ENCODE measurements around the gene TMEM154. TPM values are rescaled to one million over a fixed set of nuclear protein-coding genes. Genes with fewer than 3 reads are reported as not detected.

Gene TMEM154
- total and polyA plus RNA-seq, 4 donors: 0.56 to 2.3 (median 0.94) TPM

- no peaks in the 10 kb centered on the region for H3K27me3 ChIP-seq (ENCODE audit: control insufficient read depth, insufficient read depth, low read length)
- no peak overlapping the region for H3K4me3 ChIP-seq (ENCODE audit: low read depth, low read length)
- DNase-seq (ENCODE audit: low read depth in 4 of 6, low spot score in 6 of 6): no peak
- WGBS (ENCODE audit: insufficient coverage): no CpG with 5 or more reads among the region's 1 CpG
- no peaks in the 10 kb centered on the region for H3K36me3 ChIP-seq (ENCODE audit: control insufficient read depth, insufficient read depth, low read length)
- no peak overlapping the region for H3K27ac ChIP-seq (ENCODE audit: low read depth, low read length)
- no peaks in the 10 kb centered on the region for H3K4me1 ChIP-seq (ENCODE audit: control insufficient read depth, insufficient read depth, low read length)
- no peaks in the 10 kb centered on the region for H3K9me3 ChIP-seq (ENCODE audit: control insufficient read depth, insufficient read depth, low read length)
Measured at GRCh38 chr4:152575533-152575932, 104.3 kb downstream of the TMEM154 start.

GRCh38 chr4:152573861-152574260 lies 105.9 kb downstream of the TMEM154 start:
- no CpG with 5 or more reads among the region's 2 CpGs for WGBS (ENCODE audit: insufficient coverage)
- H3K27ac ChIP-seq (ENCODE audit: low read depth, low read length): no peak overlapping the region
- no peaks in the 10 kb centered on the region for H3K4me1 ChIP-seq (ENCODE audit: control insufficient read depth, insufficient read depth, low read length)
- H3K4me3 ChIP-seq (ENCODE audit: low read depth, low read length): no peak overlapping the region
- no peaks in the 10 kb centered on the region for H3K27me3 ChIP-seq (ENCODE audit: control insufficient read depth, insufficient read depth, low read length)
- H3K36me3 ChIP-seq (ENCODE audit: control insufficient read depth, insufficient read depth, low read length): no peaks in the 10 kb centered on the region
- no peak for DNase-seq (ENCODE audit: low read depth in 4 of 6, low spot score in 6 of 6)
- H3K9me3 ChIP-seq (ENCODE audit: control insufficient read depth, insufficient read depth, low read length): no peaks in the 10 kb centered on the region

- Histone ChIP-seq H3K4me1 (ENCODE audit: control insufficient read depth, insufficient read depth, low read length) (no peaks in the 10 kb centered on the region), H3K27me3 (ENCODE audit: control insufficient read depth, insufficient read depth, low read length) (no peaks in the 10 kb centered on the region), H3K27ac (ENCODE audit: low read depth, low read length) (no peak overlapping the region), H3K36me3 (ENCODE audit: control insufficient read depth, insufficient read depth, low read length) (no peaks in the 10 kb centered on the region), H3K4me3 (ENCODE audit: low read depth, low read length) (no peak overlapping the region), H3K9me3 (ENCODE audit: control insufficient read depth, insufficient read depth, low read length) (no peaks in the 10 kb centered on the region)
- no peak for DNase-seq (ENCODE audit: low read depth in 4 of 6, low spot score in 6 of 6)
- 83% methylated on average over 1 of the region's 9 CpGs for WGBS (ENCODE audit: insufficient coverage)
Measured at GRCh38 chr4:152572417-152573086, 107.2 kb downstream of the TMEM154 start.

GRCh38 chr4:152571770-152572169 lies 108.0 kb downstream of the TMEM154 start:
- Histone ChIP-seq H3K9me3 (ENCODE audit: control insufficient read depth, insufficient read depth, low read length) (no peaks in the 10 kb centered on the region), H3K36me3 (ENCODE audit: control insufficient read depth, insufficient read depth, low read length) (no peaks in the 10 kb centered on the region), H3K4me3 (ENCODE audit: low read depth, low read length) (no peak overlapping the region), H3K27ac (ENCODE audit: low read depth, low read length) (no peak overlapping the region), H3K27me3 (ENCODE audit: control insufficient read depth, insufficient read depth, low read length) (no peaks in the 10 kb centered on the region), H3K4me1 (ENCODE audit: control insufficient read depth, insufficient read depth, low read length) (no peaks in the 10 kb centered on the region)
- DNase-seq (ENCODE audit: low read depth in 4 of 6, low spot score in 6 of 6): no peak
- WGBS (ENCODE audit: insufficient coverage): no CpG with 5 or more reads among the region's 1 CpG

GRCh38 chr4:152571296-152571695 lies 108.5 kb downstream of the TMEM154 start:
- H3K36me3 ChIP-seq (ENCODE audit: control insufficient read depth, insufficient read depth, low read length): no peaks in the 10 kb centered on the region
- H3K4me3 ChIP-seq (ENCODE audit: low read depth, low read length): no peak overlapping the region
- WGBS (ENCODE audit: insufficient coverage): 86% methylated on average over 1 of the region's 1 CpG
- H3K27ac ChIP-seq (ENCODE audit: low read depth, low read length): no peak overlapping the region
- no peak for DNase-seq (ENCODE audit: low read depth in 4 of 6, low spot score in 6 of 6)
- H3K27me3 ChIP-seq (ENCODE audit: control insufficient read depth, insufficient read depth, low read length): no peaks in the 10 kb centered on the region
- H3K9me3 ChIP-seq (ENCODE audit: control insufficient read depth, insufficient read depth, low read length): no peaks in the 10 kb centered on the region
- H3K4me1 ChIP-seq (ENCODE audit: control insufficient read depth, insufficient read depth, low read length): no peaks in the 10 kb centered on the region

Other genes starting within 250 kb of the TMEM154 start
- 100 to 1,000 TPM in 1 of 2 donors, 10 to 100 TPM in 1; 81.1 to 129 TPM for gene FBXW7, start 143.9 kb downstream of the TMEM154 start, total RNA-seq
- 10 to 100 TPM; 58.9 to 62.4 TPM for gene FBXW7, start 143.9 kb downstream of the TMEM154 start, polyA plus RNA-seq (ENCODE audit: insufficient read length in 2 of 2)
- 1 to 10 TPM; 3.3 to 6.1 TPM for gene TIGD4, start 99.7 kb upstream of the TMEM154 start, total RNA-seq
- gene TIGD4, start 99.7 kb upstream of the TMEM154 start, polyA plus RNA-seq (ENCODE audit: insufficient read length in 2 of 2): 1 to 10 TPM; 1.8 to 3.1 TPM
- gene ARFIP1, start 100.0 kb upstream of the TMEM154 start, total RNA-seq: 10 to 100 TPM; 38.2 to 55.8 TPM
- gene ARFIP1, start 100.0 kb upstream of the TMEM154 start, polyA plus RNA-seq (ENCODE audit: insufficient read length in 2 of 2): 10 to 100 TPM; 24.6 to 26.2 TPM